Activated CD8-positive, alpha-beta memory T cell treated with anti-CD3 and anti-CD28 coated beads for 36 hours (primary cell): ENCODE results near the gene NFE2. TPM values are rescaled to one million over a fixed set of nuclear protein-coding genes. Genes with fewer than 3 reads are reported as not detected.
"Not testable (repeated sequence)": the region's sequence is repeated elsewhere in the genome, so short reads cannot be mapped to it uniquely, and the experiment has no call there.

Experiments
- CTCF ChIA-PET: fragments of 350-600 bp; sonication (Branson Sonifier 250); formaldehyde crosslinking; loops from one replicate; lab custom pipeline; 2021; ENCODE audit warnings: antibody characterized with exemption; lab: Charles Lee
- POLR2A ChIA-PET: fragments of 350-600 bp; sonication (Branson Sonifier 250); formaldehyde crosslinking; loops from one replicate; lab custom pipeline; 2021; ENCODE audit warnings: antibody characterized with exemption; lab: Charles Lee
- total RNA-seq, 2 experiments: library from RNA; stranded (reverse); gene quantifications; one replicate each; pipeline ENCODE4 v1.2.3, GENCODE V29; 2021

Gene NFE2
- total RNA-seq, 2 experiments from 2014 or later = not detected

DNA sequence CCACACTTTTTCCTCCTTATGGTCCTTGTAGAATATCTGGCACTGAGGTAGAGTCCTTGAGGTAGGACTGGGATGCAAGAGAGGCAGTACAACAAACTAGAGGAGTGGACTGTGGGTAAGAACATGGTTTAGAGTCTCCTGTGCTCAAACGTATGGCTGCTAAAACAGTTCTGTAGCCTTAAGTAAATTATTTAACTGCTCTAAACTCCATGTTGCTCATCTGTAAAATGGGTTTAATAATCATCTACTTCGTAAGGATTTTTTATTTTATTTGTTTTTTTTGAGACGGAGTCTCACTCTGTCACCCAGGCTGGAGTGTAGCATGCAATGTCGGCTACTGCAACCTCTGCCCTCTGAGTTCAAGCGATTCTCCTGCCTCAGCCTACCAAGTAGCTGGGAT, 20.5 kb upstream of the NFE2 start:
- ChIA-PET POLR2A (no interaction called here), CTCF (interaction anchor here (0.7 to 1.5 kb wide), 5 partner anchors 13 to 49 kb away, joined by 3 to 5 read pairs (median 4); no protein-coding TSS in a partner anchor)

GRCh38 chr12:54312309-54312708, 11.5 kb upstream of the NFE2 start:
- CTCF ChIA-PET = interaction anchor here (0.6 to 0.9 kb wide), 2 partner anchors 18 to 303 kb away, joined by 3 to 6 read pairs; partner anchors contain the start of gene HOXC8
- POLR2A ChIA-PET = not testable (repeated sequence)

DNA sequence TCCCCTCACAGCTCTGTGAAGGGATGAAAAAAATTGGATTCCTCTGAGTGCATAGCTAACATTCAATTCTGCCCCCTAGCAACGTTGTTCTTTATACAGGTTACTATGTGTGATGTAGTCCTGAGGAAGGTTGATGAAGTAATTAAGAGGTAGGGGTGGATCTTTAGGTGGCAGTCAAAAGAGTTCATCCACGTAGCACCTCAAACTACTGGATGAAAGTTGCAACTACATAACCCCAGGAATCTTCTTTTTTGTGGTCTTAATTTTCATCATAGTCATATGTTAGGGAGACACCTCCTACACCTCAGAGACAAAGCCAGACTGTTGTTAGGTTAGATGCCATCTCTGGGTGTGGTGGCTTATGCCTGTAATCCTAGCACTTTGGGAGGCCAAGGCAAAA, 10.2 kb upstream of the NFE2 start:
- ChIA-PET POLR2A (interaction anchor here (0.7 kb wide), 1 partner anchor 36 kb away, joined by 4 read pairs; no protein-coding TSS in a partner anchor), CTCF (interaction anchor here (0.7 to 1.5 kb wide), 2 partner anchors 17 to 88 kb away, joined by 4 to 5 read pairs; no protein-coding TSS in a partner anchor)

- POLR2A ChIA-PET = interaction anchor here (0.7 to 1.1 kb wide), 2 partner anchors 52 to 65 kb away, joined by 4 to 7 read pairs; no protein-coding TSS in a partner anchor
- CTCF ChIA-PET = interaction anchor here (1.1 to 1.6 kb wide), 3 partner anchors 12 to 29 kb away, joined by 3 to 6 read pairs (median 3); no protein-coding TSS in a partner anchor
Measured at GRCh38 chr12:54306925-54307741, 6.3 kb upstream of the NFE2 start.

DNA sequence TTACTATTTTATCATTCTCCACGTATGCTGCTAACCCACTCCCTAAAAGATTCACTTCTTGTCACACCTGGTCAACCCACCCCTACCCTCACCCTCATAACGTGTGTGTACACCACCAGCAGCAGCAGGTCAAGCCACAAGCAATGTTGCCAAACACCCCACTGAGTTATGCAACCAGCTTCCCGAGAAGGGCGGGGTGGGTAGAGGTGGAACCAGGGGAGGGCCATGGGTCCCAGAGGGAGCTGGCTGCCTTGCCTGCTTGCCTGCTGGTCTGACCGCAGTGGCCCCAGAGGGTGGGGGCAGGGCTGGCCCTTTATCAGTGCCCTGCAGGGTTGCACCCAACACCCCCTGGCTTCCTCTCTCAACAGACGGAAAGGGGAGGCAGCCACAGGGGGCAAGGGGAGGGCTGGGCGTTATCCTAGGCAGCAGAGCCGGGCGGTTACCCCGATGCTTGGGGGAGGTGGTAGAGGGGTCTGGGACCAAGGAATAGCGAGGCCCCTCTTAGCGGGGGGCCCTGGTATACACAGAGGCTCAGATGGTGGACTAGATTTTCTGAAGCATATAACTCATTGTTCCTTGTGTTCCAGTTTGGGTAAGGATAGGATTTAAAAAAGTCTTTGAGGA, 3.5 kb upstream of the NFE2 start:
- ChIA-PET POLR2A (interaction anchor here (0.7 kb wide), 1 partner anchor 30 kb away, joined by 4 read pairs; no protein-coding TSS in a partner anchor), CTCF (no interaction called here)

DNA sequence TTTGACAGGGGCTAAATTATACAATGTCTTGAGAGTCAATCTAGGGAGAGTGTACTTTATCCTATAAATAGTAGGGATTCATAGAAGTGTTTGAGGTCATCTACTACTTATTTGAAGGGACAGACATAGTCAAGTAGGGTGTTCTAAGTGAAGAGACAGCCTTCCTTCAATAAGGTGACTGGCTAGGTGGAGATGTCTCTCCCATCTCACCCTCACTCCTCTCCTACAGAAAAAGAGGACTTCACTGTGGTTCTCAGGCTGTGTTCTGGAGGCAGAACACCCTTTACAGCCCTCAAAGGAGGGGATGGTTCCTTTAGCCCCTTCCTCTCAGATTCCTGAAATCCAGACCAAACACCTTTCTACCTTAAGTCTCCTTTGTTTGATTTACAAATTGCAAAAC, 2.8 kb upstream of the NFE2 start:
- POLR2A ChIA-PET = interaction anchor here (0.7 kb wide), 1 partner anchor 30 kb away, joined by 4 read pairs; no protein-coding TSS in a partner anchor
- CTCF ChIA-PET = no interaction called here

- CTCF ChIA-PET = interaction anchor here (0.6 to 3.1 kb wide), 2 partner anchors 31 to 78 kb away, joined by 3 to 15 read pairs; no protein-coding TSS in a partner anchor
- POLR2A ChIA-PET = interaction anchor here (0.6 to 0.7 kb wide), 2 partner anchors 20 to 83 kb away, joined by 4 to 10 read pairs; no protein-coding TSS in a partner anchor
Measured at GRCh38 chr12:54301428-54302048, 723 bp upstream of the NFE2 start.

DNA sequence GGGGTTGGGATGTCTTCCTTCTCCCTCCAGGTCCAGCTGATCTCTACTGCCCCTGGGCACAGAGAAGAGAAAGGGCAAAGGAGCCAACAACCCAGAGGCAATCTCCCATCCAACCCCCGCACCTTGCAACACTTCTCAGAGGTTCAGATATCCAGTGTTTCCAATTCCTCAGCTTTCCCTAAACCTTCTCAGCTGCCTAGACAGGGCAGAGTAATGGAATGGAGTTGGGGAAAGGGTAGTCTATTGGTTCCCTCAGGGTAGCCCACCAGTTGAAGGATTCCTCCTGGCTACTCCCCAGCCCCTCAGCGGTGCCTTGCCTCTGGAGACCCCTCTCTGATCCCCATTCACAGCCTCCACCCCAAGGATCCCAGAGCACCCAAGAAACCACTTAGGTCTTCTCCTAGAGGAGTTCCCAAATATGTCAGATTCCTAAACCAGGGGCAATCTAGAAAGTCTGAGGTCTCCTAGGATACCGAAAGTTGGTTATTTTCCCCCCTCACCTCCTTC, 537 bp downstream of the NFE2 start:
- ChIA-PET POLR2A (interaction anchor here (1.5 kb wide), 1 partner anchor 11 kb away, joined by 3 read pairs; no protein-coding TSS in a partner anchor), CTCF (interaction anchor here (1.6 to 3.1 kb wide), 2 partner anchors 24 to 80 kb away, joined by 4 to 15 read pairs; no protein-coding TSS in a partner anchor)

- POLR2A ChIA-PET = interaction anchor here (0.6 to 1.5 kb wide), 2 partner anchors 10 to 913 kb away, joined by 3 to 6 read pairs; no protein-coding TSS in a partner anchor
- CTCF ChIA-PET = interaction anchor here (1.4 to 3.1 kb wide), 3 partner anchors 25 to 121 kb away, joined by 3 to 15 read pairs (median 4); no protein-coding TSS in a partner anchor
Measured at GRCh38 chr12:54299515-54300224, 1.1 kb downstream of the NFE2 start.

- ChIA-PET CTCF (interaction anchor here (0.8 to 1.4 kb wide), 3 partner anchors 68 to 122 kb away, joined by 3 read pairs; no protein-coding TSS in a partner anchor), POLR2A (no interaction called here)
Measured at GRCh38 chr12:54298904-54299303, 1.9 kb downstream of the NFE2 start.

DNA sequence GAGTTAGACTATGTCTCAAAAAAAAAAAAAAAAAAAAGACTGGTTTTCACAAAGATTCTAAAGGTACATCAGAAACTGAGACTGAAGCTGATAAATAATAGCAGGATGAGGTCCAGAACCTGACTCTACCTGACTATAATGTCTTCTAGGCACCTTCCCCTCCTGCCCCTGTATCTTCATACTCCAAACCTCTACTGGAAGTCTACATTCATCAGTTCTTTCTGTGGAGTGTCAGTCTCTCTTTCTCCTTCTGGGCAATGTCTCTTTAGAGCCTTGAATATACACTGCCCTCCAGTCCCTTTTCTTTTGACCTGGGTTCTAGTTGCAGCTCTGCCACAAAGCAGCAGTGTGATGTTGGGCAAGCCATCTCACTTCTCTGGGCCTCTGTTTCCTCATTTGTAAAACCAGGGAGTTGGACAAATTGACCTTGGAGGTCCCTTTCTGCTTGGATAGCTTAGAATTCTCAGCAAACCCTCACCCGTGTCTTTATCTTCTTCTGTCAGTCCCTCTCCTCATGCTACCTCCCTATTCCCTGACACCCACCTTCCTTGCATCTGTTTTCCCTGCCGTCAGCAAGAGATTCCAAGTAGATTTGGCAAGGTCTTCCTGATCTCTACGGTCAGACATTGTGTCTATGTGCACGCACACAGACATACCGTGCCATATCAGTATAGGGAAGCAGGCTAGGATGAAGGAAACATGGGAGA, 4.3 kb downstream of the NFE2 start:
- CTCF ChIA-PET = interaction anchor here (0.7 to 1.4 kb wide), 3 partner anchors 37 to 83 kb away, joined by 3 to 5 read pairs (median 3); no protein-coding TSS in a partner anchor

GRCh38 chr12:54294953-54295566, 5.8 kb downstream of the NFE2 start:
- POLR2A ChIA-PET = no interaction called here
- CTCF ChIA-PET = interaction anchor here (0.6 to 2.9 kb wide), 9 partner anchors 12 to 84 kb away, joined by 3 to 18 read pairs (median 3); no protein-coding TSS in a partner anchor

More for the DNA sequence above, 4.3 kb downstream of the NFE2 start:
- POLR2A ChIA-PET = interaction anchor here (0.6 to 1.0 kb wide), 3 partner anchors 12 to 63 kb away, joined by 3 read pairs; no protein-coding TSS in a partner anchor

- POLR2A ChIA-PET = interaction anchor here (0.6 kb wide), 1 partner anchor 65 kb away, joined by 5 read pairs; no protein-coding TSS in a partner anchor
- CTCF ChIA-PET = interaction anchor here (0.6 to 2.9 kb wide), 24 partner anchors 8 to 106 kb away, joined by 3 to 18 read pairs (median 3); partner anchors contain the start of genes CBX5, COPZ1 and HNRNPA1
Measured at GRCh38 chr12:54294152-54294952, 6.5 kb downstream of the NFE2 start.

DNA sequence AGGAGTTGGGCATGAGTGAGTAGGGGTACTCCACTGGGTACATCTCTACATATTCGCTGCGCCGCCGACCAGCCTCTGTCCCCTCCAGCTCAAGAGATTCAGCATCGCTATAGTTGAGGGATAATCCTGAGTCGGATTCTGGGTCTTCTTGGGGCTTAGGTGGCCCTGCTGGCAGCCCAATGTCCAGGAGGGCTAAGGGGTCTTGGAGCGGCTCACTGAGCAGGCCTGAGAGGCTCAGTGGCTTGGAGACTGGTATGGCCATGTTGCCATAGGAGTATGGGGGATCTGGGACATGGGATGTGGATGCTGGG, 7.9 kb downstream of the NFE2 start:
- CTCF ChIA-PET = interaction anchor here (1.1 to 2.9 kb wide), 13 partner anchors 9 to 90 kb away, joined by 3 to 18 read pairs (median 5); partner anchors contain the start of genes CBX5, COPZ1 and HNRNPA1
- POLR2A ChIA-PET = interaction anchor here (2.0 kb wide), 1 partner anchor 13 kb away, joined by 4 read pairs; the partner anchor contains the start of genes CBX5 and HNRNPA1
